IPS DF 4.7 (cell line): ENCODE measurements around the gene EMC9.

Experiments used
- DNase-seq: peaks from one replicate; pipeline ENCODE4 v3.0.0-alpha.2; 2013; ENCODE audit warnings: low spot score; ENCODE audit errors: extremely low read depth

EMC9 gene, protein sequence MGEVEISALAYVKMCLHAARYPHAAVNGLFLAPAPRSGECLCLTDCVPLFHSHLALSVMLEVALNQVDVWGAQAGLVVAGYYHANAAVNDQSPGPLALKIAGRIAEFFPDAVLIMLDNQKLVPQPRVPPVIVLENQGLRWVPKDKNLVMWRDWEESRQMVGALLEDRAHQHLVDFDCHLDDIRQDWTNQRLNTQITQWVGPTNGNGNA

DNA sequence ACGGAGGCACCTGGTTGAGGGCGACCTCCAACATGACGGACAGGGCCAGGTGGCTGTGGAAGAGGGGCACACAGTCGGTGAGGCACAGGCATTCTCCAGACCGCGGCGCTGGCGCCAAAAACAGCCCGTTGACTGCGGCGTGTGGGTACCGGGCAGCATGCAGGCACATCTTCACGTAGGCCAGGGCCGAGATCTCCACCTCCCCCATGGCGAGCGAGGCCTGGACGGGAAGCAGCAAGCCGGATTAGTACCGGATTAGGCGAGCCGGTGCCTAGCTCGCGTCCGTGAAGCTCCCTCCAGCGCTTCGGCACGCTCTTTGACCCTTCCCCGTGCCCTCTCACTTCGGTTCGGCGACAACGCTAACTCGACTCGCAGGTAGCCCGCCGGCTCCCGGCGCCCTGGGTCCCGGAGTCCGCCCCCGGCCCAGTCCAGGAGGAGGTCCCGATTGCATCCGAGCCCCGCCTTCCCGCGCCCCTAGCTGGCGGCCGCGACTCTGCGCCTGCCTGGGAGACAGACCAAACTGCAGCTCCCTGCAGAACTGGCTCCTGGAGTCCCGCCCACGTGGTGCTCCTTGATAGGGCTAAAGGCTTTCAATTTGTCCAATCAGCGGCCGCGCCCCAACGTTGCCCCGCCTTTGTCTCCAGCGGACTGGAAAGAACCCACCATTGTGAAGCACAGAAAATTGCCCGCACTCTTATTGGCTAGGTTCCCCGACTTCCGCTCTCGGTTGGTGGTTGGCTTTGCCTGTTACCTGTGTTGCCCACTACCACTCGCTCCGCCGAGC, at the start of gene EMC9:
EMC9 (minus strand) TSS at position 495 of the 784 bp plus-strand sequence; CDS start at position 208, 287 bp downstream.
- DNase-seq, result peak; percentile 99

DNA sequence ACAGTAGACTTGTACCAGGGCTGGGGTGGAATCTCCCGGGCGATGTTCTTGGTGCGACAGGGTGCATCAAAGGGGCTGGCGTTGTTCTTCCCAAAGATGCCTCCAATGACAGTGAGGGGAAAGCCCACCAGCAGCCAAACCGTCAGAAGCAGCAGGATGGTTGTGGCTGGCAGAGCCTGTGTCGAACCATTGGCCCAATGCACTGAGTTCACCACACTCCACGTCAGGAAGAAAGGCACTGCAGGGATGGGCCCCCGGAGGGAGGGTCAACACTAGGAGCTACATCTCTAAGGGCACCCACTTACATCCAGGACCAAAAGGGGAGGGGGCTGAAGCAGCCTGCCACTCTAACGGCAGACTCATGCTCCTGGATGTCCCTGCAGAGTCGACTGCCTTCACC, 49.0 kb upstream of the EMC9 start:
- DNase-seq, result no peak

DNA sequence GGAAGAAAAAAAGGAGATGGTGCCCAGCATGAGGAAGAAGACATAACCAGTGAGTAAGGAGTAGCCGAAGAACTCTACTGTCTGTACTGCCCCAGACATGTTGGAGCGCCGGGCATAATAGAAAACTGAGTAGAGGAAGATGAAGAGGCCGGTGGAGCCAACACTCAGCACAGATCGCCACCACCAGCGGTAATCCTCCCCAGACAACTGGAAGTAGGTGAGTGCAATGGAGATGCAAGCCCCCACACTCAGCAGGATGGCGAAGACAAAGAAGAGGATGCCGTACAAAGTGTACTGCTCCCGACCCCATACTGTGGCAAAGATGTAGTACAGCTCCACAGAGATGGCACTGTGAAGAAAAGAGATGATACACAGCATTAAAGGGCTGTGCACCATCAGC, 48.1 kb upstream of the EMC9 start:
- DNase-seq, result no peak

DNA sequence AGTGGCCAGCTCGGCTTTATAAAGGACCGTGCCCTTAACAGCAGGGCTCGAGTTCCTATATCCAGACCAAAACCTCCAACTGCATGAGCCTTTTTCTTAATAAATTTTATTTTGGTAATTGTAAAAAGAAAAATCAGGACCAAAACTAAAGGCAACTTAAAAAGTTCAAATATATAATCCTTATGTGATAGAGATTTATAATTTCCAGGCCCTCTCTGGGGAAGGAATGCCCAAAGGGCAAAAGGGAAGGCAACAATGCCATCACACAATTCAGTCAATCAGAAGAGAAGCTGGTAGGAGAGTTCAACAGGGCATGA, 47.6 kb upstream of the EMC9 start:
- no peak for DNase-seq

DNA sequence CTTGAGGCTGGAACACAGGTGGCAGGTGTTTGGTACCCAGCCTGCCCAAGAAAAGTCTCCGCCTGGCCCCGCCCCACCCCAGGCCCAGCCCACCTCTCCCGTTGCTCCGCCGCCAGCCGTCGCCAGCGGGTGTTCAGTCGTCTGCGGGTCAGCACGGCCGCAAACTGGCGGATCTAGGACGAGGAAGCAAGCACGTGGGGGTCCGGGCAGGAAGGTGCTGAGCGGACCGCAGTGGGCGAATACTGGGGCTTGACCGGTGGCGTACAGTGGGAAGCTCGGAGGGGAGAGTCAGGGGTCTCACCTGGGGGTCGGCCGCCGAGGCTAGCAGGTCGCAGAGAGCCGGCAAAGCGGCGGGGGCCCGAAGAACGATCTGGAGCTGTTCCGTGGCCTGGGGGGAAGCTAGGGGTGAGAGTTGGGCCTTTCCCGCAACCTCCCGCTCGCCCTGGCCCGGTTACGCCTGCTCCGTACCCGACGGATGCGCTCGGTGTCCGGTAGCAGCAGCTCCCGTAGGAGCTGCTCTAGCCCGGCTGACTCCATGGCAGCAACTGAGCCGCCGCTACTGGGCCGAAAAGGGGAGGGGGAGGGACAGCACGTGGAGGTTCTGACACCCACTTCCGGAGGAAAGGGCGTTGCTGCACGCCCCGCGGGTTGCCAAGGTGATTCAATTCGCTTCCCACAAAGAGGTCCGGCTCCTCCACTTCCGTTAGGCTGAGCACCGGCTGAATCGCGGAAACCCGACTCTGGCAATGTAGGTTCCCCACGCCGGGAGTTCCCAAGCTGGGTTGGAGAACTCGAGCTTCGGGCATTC, 47.1 kb upstream of the EMC9 start, which contains the start of gene IPO4:
IPO4 (minus strand) TSS at position 566 of the 808 bp plus-strand sequence; CDS start at position 537, 29 bp downstream.
- DNase-seq, result peak; percentile 94

DNA sequence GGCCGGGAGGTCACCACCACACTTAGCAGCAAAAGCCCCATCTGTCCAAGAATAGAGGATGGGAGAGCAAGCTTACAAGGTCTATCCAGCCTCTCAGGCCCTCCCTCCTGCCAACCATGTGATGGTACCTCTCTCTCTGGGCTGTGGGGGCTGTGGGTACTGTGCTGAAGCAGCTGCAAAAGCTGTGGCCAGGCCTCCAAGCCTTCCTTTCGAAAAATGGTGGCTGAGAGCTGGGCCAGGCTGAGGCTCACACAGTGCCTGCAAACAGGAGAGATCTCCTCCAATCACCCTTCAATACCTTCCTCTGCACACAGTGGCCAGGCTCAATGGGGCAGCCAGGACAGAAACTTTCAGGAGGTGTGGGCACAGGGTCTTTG, 46.1 kb upstream of the EMC9 start:
- no peak for DNase-seq

DNA sequence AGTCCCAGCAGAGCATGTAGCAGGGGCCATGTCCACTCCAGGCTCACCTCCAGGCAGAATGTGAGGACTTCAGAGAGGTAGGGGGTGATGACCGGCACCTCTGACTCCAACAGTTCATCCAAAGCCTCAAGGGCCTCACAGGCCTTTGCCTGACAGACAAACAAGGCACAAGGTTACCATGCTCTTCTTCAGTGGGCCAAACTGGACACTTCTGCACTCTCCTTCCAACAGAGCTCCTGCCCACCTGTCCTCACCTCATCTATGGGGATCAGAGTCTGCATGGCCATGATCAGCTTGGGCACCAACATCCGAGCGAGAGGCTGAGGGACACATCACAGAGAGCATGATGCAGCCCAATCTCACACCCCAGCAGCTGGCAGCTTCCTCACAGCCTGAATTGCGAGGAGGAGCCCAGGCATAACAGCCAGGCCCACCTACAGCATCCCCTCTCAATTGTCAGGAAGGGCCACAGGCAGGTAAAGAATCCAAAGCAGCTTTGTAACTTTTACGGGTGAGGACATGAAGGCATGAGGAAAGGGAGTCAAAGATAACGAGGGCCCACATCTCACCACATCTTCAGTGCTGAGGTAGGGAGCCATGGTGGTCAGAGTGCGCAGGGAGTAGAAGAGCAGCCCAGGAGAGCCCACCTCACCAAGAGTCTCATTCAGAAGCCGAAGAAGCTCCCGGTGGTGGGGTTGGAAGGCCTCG, 45.6 kb upstream of the EMC9 start:
- DNase-seq, result no peak

DNA sequence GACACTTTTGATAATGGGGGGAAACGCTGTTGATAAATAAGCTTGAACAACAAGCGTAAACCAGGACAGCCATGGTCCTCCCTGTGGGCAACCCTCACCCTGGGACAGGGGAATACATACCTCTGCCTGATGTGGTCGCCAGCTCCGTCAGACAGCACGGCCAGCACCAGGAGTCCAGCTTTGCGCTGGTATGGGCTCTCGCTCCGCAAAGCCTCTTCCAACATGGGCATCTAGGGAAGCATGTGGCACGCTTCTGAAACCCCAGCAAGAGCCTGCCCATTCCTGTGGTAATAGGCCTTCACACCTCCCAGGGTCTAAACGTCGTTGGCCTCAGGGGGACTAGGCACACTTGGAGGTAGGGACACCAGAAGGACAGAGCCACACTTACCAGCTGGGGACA, 44.4 kb upstream of the EMC9 start:
- no peak for DNase-seq

DNA sequence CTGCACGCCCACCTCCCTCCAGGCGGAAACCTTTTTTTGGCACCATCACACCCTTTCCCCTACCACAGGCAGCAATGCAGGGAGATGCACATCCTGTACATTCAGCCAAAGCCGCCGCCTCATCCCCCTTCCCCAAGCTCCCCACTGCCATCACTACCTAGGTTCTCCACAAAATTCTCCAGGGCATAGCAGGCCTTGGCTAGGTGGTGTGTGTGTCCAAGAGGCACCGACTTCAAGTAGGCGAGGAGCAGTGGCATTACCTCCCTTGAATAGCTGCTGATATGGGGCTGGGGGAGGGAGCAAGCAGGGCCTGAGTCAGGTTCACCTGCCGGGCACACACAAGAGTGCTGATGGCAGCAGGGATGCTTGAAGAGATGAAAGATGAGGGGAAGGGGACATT, 43.6 kb upstream of the EMC9 start:
- no peak for DNase-seq

DNA sequence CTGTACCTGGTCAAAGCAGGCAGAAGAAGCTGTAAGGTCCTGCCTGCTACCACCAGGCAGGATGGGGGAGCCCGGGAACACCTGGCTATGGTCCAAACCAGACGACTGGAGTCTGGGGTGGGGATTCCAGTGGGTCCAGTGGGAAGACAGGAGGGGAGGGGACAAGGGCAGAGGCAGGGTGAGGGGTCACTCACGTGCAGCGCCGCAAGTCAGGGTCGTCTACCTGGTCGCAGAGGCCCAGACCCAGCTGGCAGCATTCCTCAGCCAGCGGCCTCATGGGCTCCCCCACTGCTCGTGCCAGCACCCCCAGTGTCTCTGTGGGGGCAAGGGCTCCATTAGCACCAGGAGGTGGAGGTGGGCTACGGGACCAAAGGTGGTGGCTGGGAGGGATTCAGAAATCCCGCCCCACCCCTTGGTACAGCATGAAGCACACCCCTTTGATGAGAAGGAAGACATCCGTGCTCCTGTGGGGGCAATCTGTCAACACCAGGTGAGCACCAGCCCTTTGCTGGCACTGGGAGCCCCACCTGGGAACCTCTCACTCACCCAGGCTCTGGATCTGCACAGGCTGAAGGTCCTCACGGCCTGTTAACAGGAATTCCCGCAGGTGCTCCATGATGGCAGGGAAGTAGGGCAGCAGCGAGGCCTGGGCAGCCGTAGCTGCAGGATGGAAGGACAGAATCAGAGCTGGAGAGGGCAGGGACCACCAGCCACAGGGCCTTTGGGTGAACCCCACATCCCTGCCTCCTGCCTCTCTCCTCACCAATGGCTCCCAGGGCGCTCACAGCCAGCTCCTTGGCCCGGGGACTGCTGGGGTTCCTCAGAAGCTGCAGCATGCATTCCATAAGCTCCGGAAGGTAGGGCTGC, 42.9 kb upstream of the EMC9 start:
- DNase-seq, result no peak

DNA sequence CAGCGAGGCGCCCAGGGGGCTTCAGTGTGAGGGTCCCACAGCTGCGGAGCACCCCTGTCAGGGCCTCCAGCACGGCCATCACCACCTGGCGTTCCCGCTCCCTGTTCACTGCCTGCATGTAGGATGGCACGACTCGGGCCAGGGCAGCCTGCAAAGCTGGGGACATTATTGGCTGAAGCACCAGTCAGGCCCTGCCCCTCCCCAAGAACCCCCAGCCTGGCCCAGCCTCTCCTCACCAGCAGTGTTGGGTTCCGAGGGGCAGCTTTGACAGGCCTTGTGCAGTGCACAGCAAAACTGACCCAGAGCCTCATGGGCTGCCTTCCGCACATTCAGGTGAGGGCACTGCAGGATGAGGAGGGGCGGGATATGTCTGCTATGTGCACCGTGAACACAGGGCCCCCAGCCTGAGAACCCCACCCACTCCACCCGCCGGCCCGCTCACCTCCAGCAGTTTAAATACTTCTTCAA, 41.7 kb upstream of the EMC9 start:
- DNase-seq, result no peak

DNA sequence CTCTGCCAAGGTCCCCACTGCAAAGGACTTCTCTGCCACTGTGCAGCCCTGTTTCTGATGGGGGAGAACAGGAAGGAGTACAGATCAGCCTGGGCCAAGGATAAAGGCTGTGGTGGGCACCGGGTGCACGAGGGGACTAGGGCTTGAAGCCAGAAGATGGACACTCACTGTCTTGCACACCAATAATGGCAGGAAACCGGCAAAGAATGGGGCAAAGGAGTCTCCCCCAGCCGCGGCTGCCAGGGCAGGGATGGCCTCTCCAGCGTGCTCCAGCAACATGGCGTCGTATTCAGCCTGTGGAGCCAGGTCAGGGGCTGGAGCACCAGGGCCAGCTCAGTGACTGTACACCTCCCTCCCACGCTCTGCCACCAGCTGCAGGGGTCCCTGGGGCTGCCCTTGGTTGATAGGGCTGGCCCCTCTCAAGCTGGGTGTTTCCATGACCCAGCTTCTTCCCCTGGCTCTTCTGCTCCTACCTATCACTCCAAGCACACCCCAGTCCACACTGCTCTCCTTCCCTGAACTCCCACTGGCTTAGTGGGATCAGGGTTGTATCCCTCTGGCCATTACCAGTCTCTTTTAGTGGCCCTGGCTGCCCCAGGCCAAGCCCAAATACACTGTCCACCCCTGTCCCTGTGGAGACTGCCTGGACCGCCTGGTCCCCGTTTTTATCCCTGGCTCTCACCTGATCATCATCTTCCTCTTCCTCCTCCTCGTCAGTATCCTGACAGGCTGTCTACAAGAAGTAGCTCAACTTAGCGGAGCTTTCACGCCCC, 40.9 kb upstream of the EMC9 start:
- DNase-seq, result no peak

DNA sequence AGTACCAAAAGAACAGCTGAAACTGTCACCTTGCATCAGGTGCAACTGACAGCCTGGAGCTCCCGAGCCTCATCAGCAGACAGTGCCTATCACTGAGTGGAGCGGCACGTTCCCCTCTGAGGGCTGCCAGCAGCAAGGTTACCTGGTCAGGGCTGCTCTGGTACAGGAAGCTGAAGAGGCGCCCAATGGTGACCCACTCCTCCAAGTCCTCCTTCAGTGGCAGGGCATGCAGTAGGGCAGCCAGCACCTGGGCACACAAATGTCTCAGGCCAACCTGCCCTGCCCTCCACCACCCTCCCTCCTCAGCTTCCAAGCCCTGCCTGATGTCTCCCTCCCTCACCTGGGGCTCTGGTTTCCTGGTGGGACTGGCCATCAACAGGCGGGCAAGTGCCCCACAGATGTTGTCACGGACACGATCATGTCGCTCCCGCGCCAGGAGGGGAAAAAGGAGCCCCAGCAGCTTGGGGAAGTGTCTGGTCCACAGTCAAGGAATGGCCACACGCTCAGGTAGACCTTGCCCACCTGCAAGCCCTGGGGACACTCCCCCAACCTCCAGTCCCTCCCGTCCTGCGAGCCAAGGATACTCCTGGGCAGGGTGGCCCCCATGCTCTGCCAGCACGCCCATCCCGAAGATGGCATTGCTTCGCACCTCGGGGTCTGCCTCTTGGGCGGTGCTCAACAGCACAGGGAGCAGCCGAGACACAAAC, 40.1 kb upstream of the EMC9 start:
- DNase-seq, result no peak

DNA sequence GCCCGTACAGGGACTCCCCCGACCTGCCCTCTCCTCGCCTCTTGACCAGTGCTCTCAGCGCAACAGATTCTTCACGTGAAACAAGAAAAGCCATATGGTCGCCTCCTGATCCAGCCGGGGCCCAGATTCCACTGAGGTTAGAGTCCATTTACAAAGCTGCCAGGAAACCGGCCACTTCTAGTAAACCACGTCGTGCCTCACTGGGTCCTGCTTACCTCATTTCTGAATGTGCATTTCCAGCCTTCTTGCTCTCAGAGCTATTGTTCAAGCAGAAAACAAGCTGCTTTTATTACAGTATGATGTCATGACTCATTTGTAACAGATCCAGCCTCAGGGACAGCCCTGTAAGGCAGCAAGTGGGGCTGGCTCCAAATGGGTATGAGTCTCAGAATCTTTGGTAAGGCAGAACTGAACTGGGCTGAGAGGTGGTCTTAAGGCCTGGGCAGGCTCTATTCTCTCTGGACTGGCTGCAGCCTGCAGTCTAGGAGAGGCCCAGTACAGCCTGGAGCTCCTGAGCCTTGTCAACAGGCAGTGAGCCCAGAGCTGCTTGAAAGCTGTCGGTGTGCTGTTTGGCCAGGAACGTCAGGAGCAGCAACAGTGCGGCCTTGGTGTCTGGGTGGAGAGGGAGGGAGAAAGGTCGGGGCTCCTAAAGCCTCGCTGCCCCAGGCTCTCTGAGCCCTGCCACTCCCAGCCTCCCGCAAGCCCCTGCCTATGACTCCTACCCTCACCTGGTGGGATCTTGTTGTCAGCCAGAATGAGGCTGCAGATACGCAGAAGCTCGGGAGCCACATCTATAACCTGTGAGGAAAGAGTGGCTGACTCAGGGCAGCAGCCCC, 38.8 kb upstream of the EMC9 start:
- no peak for DNase-seq

DNA sequence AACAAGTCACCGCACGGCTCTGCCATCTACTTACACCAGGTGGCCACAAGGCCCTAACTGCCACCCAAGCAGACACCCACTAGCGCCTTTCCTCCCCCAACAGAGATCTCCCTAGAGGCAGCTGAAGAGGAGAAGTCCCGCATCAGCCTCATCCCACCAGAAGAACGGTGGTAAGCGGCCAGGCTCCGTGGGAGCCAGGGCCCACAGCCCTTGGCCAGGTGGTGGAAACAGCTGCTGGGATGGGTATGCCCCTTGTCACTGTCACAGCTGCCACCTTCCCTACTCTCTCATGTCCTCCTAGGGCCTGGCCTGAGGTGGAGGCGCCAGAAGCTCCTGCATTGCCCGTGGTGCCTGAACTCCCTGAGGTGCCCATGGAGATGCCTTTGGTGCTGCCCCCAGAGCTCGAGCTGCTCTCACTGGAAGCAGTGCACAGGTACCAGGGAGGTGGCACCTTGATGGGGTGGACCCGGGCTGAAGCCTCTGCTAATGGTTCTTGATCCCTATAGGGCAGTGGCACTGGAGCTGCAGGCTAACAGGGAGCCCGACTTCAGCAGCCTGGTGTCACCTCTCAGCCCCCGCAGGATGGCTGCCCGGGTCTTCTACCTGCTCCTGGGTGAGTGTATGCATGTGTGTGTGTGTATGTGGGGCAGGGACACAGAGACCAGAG, 38.0 kb upstream of the EMC9 start:
- DNase-seq, result no peak

DNA sequence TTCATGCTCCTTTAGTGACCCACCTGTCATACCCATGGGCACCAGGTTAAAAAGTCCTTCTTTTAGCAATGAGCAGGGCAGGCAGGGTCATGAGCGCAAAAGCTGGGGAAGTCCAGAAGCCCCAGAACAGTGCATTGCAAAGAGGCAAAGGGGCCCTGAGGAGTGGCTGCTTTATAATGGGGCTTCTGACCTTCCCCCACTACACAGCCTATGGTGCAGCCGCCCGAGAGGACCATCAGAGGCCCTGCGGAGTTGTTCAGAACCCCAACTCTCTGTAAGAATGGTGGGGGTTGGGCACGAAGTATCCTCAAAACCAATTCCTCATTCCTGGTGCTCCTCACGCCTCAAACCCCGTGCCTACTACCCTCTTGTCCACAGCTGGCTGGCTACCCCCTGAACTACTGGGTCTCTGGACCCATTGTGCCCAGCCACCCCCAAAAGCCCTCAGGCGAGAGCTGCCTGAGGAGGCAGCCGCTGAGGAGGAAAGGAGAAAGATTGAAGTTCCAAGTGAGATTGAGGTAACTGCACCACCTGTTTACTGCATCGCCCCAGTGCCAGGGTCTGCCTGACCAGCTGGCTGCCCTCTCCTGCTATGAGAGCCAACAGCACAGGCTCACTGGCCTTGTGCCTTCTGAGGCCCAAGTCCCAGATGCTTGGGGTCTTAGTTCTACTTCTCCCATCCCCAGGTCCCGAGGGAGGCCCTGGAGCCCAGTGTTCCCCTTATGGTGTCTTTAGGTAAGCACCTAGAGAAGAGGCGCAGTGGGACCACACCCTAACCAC, 37.2 kb upstream of the EMC9 start:
- DNase-seq, result no peak

DNA sequence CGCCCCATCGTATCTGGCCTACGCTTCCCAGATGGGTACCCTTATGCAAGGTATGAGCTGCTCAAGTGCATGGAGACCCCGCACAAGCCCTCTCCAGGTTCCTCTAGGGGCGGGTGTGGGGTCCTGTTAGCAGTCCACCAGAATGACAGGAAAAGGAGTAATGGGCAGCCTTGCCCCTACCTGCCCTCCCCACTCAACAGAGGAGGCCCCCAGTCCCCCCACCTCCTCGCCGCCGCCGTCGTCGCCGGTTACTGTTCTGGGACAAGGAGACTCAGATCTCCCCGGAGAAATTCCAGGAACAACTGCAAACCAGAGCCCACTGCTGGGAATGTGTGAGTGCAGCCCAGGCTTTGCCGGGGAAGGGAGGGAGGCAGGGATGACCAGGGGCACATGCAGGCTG, 36.5 kb upstream of the EMC9 start:
- no peak for DNase-seq
